ENCODE results near the gene LRBA.
"Not testable (repeated sequence)": the region's sequence is repeated elsewhere in the genome, so short reads cannot be mapped to it uniquely, and the experiment has no call there.

Gene LRBA

DNA sequence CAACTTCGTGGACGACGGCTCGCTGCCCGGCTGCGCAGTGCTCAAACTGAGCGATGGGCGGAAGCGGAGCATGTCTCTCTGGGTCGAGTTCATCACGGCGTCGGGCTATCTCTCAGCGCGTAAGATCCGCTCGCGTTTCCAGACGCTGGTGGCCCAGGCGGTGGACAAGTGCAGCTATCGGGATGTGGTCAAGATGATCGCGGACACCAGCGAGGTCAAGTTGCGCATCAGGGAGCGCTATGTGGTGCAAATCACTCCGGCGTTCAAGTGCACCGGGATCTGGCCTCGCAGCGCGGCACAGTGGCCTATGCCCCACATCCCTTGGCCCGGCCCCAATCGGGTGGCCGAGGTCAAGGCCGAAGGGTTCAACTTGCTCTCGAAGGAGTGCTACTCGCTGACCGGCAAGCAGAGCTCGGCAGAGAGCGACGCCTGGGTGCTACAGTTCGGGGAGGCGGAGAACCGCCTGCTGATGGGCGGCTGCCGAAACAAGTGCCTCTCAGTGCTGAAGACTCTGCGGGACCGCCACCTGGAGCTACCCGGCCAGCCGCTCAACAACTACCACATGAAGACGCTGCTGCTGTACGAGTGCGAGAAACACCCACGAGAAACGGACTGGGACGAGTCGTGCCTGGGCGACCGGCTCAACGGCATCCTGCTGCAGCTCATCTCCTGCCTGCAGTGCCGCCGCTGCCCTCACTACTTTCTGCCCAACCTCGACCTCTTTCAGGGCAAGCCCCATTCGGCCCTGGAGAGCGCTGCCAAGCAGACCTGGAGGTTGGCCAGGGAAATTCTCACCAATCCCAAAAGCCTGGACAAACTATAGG, 431.6 kb downstream of the LRBA start:
- no peak for DNase-seq

- no peak for DNase-seq
Measured at GRCh38 chr4:150582873-150583286, 432.2 kb downstream of the LRBA start.

- no peak for DNase-seq
Measured at GRCh38 chr4:150582146-150582872, 432.8 kb downstream of the LRBA start, which contains the start of gene MAB21L2. MAB21L2 (plus strand) TSS chr4:150582151; CDS start chr4:150583030, 879 bp downstream.

- no peak for DNase-seq
Measured at GRCh38 chr4:150581641-150582051, 433.4 kb downstream of the LRBA start.

GRCh38 chr4:150581056-150581605, 434.0 kb downstream of the LRBA start:
- DNase-seq = no peak

GRCh38 chr4:150580306-150580705, 434.8 kb downstream of the LRBA start:
- no peak for DNase-seq

GRCh38 chr4:150579551-150580234, 435.4 kb downstream of the LRBA start:
- no peak for DNase-seq

DNA sequence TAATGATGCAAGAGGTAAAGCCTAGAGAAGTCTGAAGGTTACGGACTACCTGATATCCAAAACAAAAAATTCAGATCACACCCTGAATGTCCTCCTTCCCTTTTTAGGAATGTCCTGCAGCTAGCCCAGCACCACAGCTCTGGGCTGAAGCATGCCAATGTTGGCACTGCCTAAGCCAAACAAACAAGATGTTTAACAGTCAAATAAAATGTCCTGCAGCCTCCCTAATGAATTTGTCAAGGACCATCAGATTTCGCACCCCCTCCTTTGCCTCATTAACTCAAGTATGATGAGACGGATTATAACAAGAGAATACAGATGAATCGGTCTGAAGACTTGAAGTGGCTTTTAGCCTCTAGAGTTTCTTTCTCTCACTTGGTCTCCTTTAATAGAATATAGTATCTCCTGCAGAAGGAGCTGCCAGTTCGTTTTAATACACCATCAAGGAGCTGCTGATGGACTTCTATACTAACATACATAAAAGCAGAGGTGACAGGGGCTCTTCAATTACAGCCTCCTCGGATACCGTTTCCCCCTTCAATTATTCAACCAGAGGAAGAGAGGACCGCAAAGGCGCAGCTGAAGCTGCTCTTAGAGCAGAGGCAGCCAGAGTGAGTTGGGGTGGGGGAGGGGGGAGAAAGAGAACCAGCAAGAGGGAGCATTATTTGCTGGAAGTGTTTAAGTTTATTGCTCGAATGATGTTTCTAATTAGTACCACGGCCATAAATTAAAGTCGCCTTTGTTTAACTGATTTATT, 436.2 kb downstream of the LRBA start:
- DNase-seq = no peak

DNA sequence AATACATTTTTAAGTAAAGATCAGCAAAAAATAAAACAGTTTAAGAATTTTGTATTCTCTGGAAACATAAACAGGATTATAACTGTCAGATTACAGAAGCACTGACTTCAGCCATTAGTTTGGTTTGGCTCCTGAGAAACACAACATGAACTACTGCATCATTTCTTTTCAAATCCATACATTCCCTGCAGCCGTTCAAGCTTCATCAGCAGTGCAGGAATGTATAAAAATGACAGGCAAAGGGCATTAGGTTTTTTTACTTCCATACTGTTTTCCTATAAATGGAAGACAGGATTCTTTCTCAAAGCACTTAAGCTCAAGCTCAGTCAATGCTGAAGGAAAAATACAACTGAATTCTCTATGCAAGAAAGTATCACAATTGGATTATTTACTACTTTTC, 437.3 kb downstream of the LRBA start:
- DNase-seq = no peak

DNA sequence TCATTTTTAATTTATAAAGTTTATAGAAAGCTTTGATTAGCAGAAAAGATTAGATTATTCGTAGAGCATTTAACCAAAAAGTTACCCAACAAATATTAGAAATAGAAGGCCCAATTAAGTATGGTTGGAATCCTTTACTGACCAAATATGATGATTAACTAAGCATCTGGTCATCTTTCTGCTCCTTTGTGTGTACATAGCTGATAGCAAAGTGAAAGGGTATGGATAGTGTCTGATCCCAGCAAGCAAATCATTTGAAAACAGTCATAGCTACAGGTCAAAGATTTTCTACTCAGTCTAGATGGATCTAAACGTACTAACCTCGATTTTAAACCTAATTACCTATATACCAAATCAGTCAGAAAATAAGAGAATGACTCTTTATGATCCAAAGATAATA, 440.4 kb downstream of the LRBA start:
- DNase-seq = no peak

GRCh38 chr4:150573534-150573933, 441.6 kb downstream of the LRBA start:
- no peak for DNase-seq

DNA sequence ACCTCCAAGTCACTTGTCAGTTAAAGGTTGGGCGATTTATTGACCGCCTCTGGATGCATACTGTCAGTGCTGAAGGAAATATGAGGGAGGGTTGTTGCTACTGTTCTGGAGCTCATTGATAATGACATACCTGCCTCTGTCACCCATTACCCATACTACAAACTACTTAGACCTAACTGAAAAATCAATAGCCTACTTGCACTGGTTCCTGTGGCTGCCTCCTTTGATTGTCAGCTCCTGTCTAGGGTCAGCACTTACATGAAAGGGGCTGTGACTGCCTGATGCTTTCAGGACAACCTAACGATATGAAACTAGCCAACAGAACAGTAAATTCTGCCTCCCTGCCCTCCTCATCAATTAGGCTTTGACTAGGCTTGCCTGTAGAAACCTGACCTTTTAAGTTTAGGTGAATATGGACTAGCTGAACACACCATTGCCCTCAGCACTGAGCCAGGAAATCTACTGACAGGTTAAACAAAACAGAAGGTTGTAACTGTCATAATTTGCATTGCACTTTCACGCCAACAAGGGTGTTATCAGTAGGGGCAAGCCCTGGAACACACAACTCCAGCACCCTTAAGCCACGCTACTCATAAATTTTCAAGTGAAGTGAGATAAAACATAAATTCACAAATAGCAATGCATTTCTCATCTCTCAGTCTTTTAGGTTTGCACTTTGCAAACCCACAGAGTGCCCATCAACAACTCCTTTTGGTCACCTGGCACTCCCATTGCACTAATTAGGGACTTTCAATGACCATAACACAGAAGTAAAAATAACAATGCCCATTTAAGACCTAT, 442.2 kb downstream of the LRBA start:
- DNase-seq = no peak

- DNase-seq = no peak
Measured at GRCh38 chr4:150570862-150571261, 444.2 kb downstream of the LRBA start.

DNA sequence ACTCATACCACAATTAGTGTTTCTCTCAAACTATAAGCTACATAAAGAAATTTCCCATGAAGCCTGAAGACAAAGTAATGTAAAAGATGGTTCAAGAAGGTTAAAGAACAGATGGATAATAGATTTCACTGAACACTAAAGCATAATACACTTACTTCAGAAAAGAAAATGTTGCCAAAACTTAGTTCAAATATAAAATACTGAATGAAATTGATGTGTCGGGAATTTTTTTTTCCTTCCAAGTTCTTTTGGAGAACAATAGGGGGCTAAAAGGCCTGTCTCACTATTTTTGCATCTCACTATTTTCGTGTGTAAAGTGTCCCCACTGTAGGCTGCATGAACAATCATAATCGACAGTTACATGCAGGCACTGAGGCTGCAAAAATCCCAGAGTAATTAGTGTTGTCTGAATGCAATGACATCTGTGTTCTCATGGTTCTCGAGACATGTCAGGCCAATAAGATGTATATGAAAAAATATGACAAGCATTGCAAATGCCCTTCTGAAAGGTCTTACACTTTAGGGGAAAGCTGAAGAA, 445.0 kb downstream of the LRBA start:
- DNase-seq = no peak

GRCh38 chr4:150569384-150569987, 445.6 kb downstream of the LRBA start:
- DNase-seq = no peak

- DNase-seq = no peak
Measured at GRCh38 chr4:150567070-150567469, 448.0 kb downstream of the LRBA start.

DNA sequence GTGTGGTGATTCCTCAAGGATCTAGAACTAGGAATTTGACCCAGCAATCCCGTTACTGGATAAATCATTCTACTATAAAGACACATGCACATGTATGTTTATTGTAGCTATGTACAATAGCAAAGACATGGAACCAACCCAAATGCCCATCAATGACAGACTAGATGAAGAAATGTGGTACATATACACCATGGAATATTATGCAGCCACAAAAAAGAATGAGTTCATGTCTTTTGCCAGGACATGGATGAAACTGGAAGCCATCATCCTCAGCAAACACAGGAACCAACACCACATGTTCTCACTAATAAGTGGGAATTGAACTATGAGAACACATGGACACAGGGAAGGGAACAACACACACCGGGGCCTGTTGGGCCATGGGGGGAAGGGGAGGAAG, 450.1 kb downstream of the LRBA start:
- not testable (repeated sequence) for DNase-seq

DNA sequence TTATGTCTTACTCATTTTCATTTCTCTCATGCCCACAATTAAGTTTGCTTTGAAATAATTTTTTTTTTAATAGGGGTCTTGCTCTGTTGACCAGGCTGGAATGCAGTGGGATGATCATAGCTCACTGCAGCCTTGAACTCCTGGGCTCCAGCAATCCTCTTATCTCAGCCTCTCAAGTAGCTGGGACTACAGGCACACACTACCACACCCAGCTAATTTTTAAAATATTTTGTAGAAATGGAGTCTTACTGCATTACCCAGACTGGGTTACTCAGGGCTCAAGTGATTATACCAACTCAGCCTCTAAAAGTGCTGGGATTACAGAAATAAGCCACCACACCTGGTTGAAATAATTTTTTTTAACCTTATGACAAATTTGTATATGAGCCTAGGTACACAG, 452.3 kb downstream of the LRBA start:
- no peak for DNase-seq

DNA sequence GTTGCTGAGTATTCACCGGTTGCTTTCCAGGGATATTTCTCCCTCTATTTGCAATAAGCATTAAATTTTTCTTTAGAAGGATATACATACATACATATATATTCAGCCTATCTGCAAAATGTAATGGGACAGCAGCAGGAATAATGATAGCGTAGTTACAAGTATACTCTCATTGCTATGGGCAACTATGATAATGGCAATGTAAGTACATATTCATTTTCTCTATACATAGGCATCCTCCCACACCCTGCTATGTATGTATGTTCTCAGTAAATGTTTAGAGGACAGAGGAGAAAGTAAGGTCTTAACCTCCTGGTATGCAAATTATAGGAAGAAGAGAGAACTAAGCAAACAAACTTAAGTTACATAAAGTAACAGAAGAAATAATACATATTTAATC, 452.8 kb downstream of the LRBA start:
- DNase-seq = no peak

DNA sequence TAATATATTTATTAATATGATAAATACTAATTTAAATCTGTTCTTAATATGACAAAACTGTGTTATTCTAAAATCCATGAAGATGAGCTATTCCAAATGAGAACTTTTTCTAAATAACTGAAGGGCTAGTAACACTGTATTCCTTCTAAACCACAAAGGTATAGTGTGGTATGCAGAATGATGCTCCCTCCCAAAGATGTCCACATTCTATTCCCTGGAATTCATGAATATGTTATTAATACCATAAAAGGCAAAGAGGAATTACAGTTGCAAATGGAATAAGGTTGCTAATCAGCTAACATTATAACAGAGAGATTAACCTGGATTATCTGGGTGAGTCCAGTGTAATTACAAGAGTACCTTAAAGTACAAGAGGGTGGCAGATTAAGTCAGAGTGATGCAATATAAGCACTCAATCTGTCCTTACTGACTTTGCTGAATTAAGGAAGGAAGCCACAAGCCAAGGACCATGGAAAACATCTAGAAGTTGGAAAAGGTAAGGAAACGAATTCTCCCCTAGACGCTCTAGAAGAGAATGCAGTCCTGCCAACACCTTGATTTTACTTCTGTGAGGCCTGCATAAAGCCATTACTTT, 453.8 kb downstream of the LRBA start:
- DNase-seq = no peak

DNA sequence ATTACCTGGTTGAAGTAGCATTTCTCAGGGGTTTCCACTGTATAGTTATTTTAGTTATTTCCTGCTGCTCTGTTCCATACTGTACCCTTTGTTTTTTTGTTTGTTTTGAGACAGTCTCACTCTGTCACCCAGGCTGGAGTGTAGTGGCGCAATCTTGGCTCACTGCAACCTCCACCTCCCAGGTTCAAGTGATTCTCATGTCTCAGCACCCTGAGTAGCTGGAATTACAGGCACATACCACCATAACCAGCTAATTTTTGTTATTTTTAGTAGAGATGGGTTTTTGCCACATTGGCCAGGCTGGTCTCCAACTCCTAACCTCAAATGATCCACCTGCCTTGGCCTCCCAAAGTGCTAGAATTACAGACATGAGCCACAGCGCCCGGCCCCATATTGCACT, 457.3 kb downstream of the LRBA start:
- not testable (repeated sequence) for DNase-seq
